ENCODE measurements around the gene MAPK11.

Gene MAPK11

DNA sequence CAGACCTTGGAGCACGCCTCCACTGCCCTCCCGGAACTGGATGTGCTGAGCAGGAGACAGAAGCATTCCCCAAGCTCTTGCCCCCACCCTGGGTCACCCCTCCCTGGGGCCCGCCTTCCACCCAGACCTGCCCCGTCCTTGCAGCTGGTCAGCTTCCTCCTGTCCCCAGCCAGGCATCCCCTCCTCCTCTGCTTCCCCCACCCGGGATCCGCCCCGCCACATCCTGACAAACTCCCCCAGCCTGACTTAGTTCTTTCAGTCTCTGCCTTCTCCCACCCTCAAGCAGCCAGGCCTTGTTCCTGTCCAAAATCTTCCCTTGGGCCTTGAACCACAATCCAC lies 38.4 kb upstream of the MAPK11 start:
- DNase-seq (ENCODE audit: low spot score) = no peak
- no peak for TF ChIP-seq CTCF (IDR thresholded peaks at IDR 0.05; ENCODE audit: borderline replicate concordance, control extremely low read depth, extremely low read depth, insufficient read depth, missing control alignments)
- in situ Hi-C loops (cut with MboI; ENCODE audit: low sequenced_read_pairs, unreplicated experiment) = no loop called here

DNA sequence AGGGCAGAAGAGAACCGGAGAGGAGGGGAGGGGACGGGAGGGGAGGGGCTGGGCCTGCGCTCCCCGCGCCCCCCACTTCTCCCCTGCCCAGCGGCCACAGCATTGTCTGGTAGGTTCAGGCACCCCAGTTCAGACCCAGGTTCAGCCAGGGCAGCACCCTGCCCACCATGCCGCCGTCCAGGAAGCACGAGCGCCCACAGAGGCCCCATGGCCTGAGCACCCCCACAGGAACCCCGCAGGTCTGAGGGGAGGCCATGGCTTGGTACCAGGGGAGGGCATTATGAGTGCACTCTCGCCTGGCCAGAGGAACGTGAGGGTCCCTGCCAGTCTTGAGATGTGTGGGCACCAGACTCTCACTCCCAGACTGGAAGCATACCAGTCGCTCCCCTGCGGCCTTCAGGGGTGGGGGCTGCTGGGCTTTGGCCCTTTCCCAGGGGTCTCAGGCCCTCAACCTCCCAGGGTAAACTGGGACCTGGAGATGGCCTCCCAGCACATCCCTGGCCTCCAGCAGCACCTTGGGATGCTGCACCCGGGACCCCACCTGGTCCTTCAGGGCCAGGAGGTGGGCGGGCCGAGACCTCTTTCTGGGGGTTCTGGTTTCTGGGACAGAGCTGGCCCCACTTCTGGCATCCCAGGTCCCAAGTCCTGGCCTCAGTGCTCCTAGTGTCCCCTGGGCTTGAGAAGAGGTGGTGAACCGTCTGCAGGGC lies 37.9 kb upstream of the MAPK11 start:
- no peak for TF ChIP-seq CTCF (IDR thresholded peaks at IDR 0.05; ENCODE audit: borderline replicate concordance, control extremely low read depth, extremely low read depth, insufficient read depth, missing control alignments)
- in situ Hi-C loops (cut with MboI; ENCODE audit: low sequenced_read_pairs, unreplicated experiment) = no loop called here
- DNase-seq (ENCODE audit: low spot score) = no peak

- peak; percentile 94 for DNase-seq (ENCODE audit: low spot score)
- in situ Hi-C loops (cut with MboI; ENCODE audit: low sequenced_read_pairs, unreplicated experiment) = no loop called here
- no peak for TF ChIP-seq CTCF (IDR thresholded peaks at IDR 0.05; ENCODE audit: borderline replicate concordance, control extremely low read depth, extremely low read depth, insufficient read depth, missing control alignments)
These were observed 36.9 kb upstream of the MAPK11 start, which contains the start of gene PLXNB2 for GRCh38 chr22:50306753-50307749. PLXNB2 (minus strand) TSS chr22:50307646; CDS start chr22:50290584, 17,062 bp downstream.

DNA sequence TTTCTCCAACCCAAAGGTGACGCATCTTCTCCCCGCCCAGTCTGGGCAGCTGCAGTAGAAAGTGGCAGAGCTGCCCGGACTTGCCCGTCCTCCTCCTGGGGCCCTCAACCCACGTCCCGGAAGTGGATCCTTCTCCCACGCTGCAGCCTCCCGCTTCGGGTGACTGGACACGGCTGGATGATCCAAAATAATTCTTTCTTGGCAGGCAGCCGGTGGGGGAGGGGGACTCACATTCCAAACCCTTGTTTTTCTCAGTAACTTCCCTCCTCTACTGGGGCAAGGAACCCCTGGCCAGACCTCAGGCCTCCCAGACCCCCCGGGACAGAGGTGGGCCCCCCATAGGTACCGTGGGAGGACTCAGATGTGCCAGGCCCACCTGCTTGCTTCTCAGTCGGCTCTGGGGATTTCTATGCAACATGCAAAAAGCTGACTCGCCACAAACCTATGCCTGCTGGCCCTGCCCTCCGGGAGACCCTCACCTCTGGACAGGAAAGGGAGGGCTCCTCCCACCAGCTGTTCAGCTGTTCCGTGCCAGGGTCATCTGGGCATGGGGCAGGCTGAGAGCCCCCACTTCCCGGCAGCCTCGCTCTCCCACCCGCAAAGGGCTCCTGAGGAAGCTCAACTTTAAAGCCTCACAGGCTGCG lies 35.9 kb upstream of the MAPK11 start:
- peak; percentile 76 for DNase-seq (ENCODE audit: low spot score)
- no peak for TF ChIP-seq CTCF (IDR thresholded peaks at IDR 0.05; ENCODE audit: borderline replicate concordance, control extremely low read depth, extremely low read depth, insufficient read depth, missing control alignments)
- in situ Hi-C loops (cut with MboI; ENCODE audit: low sequenced_read_pairs, unreplicated experiment) = no loop called here

- TF ChIP-seq CTCF (IDR thresholded peaks at IDR 0.05; ENCODE audit: borderline replicate concordance, control extremely low read depth, extremely low read depth, insufficient read depth, missing control alignments) = no peak
- no peak for DNase-seq (ENCODE audit: low spot score)
- in situ Hi-C loops (cut with MboI; ENCODE audit: low sequenced_read_pairs, unreplicated experiment) = no loop called here
These were observed 35.3 kb upstream of the MAPK11 start for GRCh38 chr22:50305393-50305922.
